Non-pigmented ciliary epithelial cell (primary cell): ENCODE results near the gene SNX25.
A peak's percentile ranks its signal among the peaks of the same experiment; 100 is the strongest.

Source experiments
- DNase-seq: peaks from one replicate; pipeline ENCODE4 v3.0.0-alpha.2; 2010; ENCODE audit warnings: low read depth

The SNX25 gene

GRCh38 chr4:185380320-185380719, 170.9 kb downstream of the SNX25 start:
- no peak for DNase-seq

DNA sequence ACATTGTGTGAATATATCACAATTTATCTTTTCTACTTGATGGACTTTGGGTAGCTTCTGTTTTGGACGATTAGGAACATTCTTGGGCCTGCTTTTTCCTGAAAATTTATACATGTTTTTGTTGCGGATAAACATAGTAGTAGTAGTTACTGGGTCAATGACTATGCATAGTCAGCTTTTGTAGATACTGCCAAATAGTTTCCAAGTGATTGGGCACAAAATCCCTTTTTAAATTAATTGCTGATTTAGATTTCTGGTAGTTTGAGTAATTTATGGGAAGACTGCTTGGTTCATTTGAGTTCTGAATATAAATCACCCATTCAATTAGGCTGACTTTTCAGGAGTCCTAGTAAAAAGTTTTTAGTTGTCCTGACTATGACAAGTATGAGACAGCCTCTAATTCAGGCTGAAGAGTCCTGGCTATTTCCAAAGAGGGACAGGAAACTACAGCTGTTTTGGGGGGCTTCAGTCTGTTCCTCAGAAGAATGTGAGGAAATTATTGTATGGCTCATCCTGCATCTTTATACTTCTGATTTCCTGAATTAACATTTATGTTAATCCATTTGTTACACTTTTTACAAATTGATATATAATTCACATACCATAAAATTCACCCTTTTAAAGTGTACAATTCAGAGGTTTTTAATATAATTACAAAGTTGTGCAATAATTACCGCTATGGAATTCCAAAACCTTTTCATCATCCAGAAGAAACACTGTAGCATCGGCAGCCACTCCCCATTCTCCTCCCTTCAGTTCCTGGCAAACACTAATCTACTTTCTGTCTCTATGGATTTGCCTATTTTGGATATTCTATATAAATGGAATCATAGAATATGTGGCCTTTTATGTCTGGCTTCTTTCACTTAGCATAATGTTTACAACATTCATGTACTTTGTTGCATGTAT, 172.1 kb downstream of the SNX25 start:
- DNase-seq, result no peak

- no peak for DNase-seq
Observed at GRCh38 chr4:185382754-185383153, 173.4 kb downstream of the SNX25 start.

GRCh38 chr4:185383451-185383850, 174.1 kb downstream of the SNX25 start:
- no peak for DNase-seq

DNA sequence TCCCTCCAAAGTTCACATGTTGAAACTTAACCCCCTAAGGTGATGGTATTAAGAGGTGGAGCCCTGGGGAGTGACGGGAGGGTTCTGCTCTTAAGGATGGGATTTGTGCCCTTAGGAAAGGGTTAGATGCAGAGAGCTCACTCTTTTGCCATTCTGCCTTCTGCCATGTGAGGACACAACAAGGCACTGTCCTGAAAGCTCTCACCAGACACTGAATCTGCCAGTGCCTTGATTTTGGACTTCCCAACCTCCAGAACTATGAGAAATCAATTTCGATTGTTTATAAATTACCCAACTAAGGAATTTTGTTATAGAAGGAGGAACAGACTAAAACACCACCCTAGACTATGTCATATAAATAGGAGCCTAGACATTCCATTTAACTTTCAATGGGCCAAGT, 174.7 kb downstream of the SNX25 start:
- DNase-seq, result no peak

- no peak for DNase-seq
Observed at GRCh38 chr4:185384930-185385331, 175.5 kb downstream of the SNX25 start.

DNA sequence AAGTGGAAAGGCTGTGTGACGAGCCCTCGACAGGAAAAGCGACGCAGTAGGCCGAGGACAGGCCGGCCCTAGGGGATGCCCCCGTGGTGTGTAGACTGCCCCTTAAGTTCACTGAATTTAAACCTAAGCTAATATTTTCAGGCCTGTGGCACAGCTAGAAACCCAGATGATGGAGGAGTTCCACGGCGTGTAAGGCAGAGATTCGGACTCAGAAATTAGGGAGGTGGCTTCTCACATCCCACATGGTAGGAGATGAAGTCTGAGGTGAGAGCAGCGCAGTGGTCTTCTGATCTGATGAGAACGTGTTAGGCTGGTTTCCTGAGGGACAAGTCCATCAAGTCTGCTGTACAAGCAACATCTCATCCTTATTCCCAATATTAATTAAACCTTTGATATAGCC, 178.6 kb downstream of the SNX25 start:
- no peak for DNase-seq

GRCh38 chr4:185390941-185391340, 181.5 kb downstream of the SNX25 start:
- no peak for DNase-seq

- DNase-seq, result no peak
Observed at GRCh38 chr4:185392156-185392555, 182.8 kb downstream of the SNX25 start.

DNA sequence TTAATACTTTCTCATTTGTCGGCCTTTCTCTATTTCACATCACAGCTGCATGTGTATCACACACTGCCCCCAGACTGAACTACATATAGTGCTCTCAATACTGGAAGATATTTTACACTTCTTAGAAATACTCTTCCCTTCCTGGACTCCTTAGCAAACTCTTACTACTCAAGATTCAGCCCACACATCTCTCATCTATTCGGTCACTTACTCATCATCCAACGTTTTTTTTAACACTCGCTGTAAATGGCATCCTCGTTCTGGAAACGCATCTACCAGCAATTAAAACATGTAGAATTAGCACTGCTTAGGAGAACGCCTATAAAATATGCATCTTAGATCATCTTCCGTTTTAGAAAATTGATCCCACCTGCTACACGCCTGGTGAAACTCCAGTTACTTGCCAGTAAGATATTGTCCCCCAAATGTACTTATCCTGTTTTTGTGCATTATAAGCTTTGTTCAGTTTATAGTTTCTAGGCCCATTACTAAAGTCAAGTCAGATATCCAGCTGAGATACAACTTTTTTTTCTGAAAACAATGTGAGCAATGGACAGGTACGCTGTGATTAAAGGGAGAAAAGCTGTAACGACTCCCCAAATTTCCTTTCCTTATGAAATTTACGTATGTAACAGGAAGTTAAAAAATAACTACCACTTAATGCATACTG, 185.3 kb downstream of the SNX25 start:
- no peak for DNase-seq

GRCh38 chr4:185395238-185395955, 186.0 kb downstream of the SNX25 start, which contains the start of gene LRP2BP:
Gene LRP2BP, minus strand, starts transcription at chr4:185395924. Its CDS starts 17,738 bp downstream, at chr4:185378186.
- DNase-seq, result no peak

DNA sequence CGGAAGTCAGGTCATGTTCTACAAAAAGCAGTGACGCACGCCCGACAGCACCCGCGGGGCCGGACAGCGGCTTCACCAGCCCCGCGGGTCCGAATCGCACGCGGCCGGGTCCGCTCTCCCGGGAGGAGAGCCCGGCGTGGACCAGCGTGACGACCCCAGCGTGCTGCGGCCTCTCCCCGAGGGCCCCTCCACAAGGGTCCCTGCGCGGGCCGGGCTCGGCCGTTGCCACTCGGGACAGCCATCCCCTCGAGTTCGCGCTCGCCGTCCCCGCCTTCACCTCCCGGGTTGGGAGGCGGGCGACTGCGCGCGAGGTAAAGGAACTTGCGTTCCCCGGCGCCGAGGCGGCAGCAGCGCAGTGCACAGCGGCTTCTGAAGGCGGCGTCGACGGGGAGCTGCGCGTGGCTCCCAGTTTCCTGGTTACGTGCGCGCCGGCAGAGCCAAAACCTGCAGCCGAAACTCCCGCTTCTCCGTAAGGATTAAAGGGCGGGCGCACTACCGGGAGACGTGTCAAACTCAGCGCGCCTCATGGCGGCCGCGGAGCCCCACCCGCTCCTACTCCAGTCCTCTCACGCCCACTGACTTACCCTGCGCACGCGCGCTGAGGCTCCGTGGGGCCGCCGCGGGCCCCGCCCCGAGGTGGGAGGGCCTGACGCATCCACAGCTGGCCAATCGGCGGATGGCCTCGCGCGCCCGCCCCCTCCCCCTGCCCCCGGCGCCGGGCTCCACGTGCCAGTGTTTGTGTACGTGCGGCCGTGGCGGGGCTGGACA, 186.7 kb downstream of the SNX25 start:
- peak; percentile 81 for DNase-seq

DNA sequence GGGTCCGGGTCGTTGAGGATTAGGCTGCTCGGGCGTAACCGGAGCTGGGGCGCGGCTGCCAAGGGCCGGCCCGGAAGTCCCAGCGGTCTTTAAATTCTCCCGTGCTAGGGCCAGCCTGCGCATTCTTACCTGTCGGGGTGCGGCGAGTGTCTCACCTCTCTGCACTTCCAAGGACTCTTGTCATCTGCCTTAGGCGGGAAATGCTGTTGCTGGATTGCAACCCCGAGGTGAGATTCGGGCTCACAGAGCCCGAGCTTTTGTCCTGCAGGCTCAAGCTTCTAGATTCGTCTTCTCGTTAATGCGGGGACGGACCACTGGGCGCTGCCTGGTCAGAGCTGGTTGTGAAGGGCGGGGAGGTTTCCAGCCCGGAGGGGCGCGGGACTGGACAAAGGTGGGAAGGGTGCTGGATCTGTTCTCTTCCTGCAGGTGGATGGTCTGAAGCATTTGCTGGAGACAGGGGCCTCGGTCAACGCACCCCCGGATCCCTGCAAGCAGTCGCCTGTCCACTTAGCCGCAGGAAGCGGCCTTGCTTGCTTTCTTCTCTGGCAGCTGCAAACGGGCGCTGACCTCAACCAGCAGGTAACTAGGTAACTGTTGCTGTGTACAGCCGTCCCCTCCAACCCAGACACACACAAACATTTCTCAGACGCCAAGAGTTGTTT, 187.5 kb downstream of the SNX25 start, which contains the start of gene ANKRD37:
ANKRD37 (plus strand) TSS at position 118 of the 662 bp plus-strand sequence; CDS start at position 201, 83 bp downstream.
- no peak for DNase-seq

GRCh38 chr4:185398618-185399017, 189.2 kb downstream of the SNX25 start:
- no peak for DNase-seq

DNA sequence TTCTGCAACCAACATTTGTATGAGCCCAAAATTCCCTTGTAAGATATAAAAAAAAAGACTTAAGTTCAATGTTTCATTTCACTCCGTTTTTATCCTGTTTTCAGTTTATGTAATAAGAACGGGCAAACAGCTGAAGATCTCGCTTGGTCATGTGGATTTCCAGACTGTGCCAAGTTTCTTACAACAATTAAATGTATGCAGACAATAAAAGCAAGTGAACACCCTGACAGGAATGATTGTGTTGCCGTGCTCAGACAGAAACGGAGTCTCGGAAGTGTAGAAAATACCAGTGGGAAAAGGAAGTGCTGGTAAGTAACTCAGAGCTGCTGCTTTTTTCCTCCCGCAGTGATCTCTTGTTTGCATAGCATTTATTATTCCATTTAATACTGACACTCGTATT, 190.1 kb downstream of the SNX25 start:
- DNase-seq, result no peak

GRCh38 chr4:185404031-185404430, 194.6 kb downstream of the SNX25 start:
- no peak for DNase-seq

DNA sequence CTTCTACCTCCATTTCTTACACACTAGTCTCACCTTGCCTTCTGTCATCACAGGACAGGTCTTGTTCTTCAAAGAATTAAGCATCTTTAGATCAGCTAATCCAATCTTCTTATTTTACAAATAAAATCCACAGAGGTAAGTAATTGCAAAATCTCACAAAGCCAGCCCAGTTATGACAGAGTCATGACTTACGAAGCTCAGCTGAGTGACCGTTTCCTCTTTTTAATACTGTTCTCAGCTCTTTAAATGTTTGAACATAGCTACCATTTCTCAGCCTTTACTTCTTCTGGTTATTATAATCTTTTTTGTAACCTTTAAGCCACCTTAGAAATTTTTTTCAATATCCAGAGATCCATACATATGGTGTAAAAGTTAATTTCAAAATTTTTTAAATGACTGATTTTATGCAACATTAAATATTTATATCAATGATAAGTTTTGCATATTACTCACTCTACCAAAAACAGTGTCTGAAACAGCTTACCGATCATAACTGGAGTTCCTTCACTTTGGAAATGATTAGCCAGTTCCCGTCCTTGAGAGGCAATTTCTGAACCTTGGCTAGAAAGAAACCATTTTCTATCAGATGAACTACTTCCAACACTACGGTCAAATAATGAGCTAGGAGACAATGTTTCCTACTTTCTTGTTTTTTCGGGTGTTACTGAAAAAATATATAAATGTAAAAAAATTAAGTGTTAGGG, 196.1 kb downstream of the SNX25 start:
- no peak for DNase-seq

DNA sequence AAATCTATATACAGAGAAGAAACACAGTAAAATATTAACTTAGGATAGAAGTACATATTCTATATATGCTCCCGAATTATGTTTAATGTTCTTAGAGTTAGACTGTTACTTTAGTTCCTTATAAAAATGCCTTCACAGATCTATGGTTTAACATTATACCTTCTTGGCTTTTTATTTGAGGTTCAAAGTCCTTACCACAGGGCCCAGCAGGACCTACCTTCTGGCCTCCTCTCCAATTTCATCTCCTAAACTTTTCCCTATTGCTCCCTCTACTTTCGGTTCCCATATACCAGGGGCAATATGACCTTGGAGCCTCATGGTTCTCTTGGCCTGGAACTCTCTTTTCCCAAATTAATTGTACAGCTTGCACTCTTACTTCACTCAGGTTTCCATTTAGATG, 199.0 kb downstream of the SNX25 start:
- DNase-seq, result no peak

DNA sequence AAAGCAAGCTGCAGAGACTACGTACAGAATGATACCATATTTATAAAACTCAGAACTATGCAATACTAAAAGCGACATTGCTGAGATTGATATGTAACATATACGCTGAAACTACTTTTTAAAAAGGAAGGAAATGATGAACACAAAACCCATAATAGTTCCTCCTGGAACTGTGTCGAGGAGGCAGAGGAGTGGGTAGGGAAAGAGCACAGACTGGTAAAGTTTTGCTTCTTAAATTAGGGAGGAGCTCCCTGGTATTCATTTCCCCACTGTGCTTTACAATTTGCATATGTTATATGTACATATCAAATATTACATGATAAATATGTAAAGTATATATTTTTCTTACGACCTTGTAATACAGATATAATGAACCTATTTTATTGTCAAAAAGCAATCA, 202.5 kb downstream of the SNX25 start:
- no peak for DNase-seq

- no peak for DNase-seq
Observed at GRCh38 chr4:185412412-185412811, 203.0 kb downstream of the SNX25 start.
